GM10266 (cell line): ENCODE data around the gene RAPGEF1.
A peak's percentile ranks its signal among the peaks of the same experiment; 100 is the strongest.

Experiments used
- DNase-seq: peaks from one replicate; pipeline ENCODE4 v3.0.0; 2012; ENCODE audit errors: extremely low spot score
- TF ChIP-seq, protein P1 (sequence below): IDR thresholded peaks from 2 replicates; pipeline ENCODE4 v1.5.1; 2012; ENCODE audit warnings: mild to moderate bottlenecking, low read depth; ENCODE audit not compliant: control insufficient read depth, insufficient read depth; ENCODE audit errors: missing control alignments

Gene RAPGEF1

DNA sequence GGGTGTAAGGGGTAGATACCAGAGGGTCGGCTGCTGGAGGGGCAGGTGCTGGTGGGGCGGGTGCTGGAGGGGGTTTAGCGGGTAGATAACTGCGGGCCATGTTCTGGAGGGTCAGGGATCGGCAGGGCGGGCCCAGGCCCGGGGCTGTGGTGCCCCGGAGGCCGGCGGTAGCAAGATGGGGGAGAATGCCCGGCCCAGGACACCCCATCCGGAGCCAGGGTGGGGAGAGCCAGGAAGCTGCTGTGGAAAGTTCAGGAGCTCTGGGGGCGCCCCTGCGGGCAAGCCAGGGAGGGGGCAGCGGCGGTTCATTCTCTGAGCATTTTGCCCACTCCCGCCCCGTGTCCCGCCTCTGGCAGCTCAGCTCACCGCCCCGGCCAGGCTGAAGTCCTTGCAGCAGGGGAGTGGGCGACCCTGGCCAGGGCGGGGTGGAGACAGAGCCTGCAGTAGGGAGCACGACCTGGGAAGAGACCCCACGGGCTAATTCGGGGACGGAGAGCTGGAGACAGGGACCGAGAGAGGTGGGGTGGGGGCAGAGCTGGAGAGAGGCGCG lies 194.0 kb downstream of the RAPGEF1 start:
- TF ChIP-seq, protein P1, sequence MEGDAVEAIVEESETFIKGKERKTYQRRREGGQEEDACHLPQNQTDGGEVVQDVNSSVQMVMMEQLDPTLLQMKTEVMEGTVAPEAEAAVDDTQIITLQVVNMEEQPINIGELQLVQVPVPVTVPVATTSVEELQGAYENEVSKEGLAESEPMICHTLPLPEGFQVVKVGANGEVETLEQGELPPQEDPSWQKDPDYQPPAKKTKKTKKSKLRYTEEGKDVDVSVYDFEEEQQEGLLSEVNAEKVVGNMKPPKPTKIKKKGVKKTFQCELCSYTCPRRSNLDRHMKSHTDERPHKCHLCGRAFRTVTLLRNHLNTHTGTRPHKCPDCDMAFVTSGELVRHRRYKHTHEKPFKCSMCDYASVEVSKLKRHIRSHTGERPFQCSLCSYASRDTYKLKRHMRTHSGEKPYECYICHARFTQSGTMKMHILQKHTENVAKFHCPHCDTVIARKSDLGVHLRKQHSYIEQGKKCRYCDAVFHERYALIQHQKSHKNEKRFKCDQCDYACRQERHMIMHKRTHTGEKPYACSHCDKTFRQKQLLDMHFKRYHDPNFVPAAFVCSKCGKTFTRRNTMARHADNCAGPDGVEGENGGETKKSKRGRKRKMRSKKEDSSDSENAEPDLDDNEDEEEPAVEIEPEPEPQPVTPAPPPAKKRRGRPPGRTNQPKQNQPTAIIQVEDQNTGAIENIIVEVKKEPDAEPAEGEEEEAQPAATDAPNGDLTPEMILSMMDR = no peak
- peak; percentile 36 for DNase-seq

DNA sequence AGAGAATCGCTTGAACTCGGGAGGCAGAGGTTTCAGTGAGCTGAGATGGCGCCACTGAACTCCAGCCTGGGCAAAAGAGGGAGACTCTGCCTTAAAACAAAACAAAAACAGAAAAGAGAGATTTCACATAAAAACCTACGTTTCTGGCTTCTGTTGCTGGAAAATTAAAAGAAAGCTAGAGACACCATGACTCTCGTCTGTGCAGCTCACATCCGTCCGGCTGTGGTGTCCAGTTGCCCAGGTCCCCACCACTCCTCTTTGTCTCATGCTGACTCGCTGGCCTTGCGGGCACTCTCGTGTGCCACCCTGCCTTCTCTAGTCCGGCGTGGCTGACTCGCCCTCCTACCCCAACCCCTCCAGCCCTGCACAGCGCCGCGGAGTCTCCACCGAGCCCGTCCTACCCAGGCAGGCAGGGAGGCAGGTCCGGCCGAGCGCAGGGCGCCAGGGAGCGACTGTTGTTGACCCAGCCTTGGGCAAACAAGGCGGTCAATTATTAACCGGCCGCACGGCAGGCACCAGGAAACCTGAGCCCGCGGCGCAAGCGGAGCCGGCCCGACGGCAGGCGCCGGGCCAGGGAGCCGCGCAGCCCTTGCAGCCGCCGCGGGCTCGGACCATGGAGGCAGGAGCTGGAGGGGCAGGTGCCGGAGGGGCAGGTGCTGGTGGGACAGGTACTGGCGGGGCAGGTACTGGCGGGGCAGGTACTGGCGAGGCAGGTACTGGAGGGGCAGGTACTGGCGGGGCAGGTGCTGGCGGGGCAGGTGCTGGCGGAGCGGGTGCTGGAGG lies 194.7 kb downstream of the RAPGEF1 start, which contains the start of gene PRRT1B:
TSS of gene PRRT1B (plus strand) at position 521 of the 783 bp plus-strand sequence. CDS start at position 614, 93 bp downstream.
- no peak for DNase-seq

GRCh38 chr9:131543141-131543540 lies 196.7 kb downstream of the RAPGEF1 start:
- no peak for DNase-seq
- TF ChIP-seq, protein P1 = no peak

More for the DNA sequence above, 194.7 kb downstream of the RAPGEF1 start, which contains the start of gene PRRT1B:
- TF ChIP-seq, protein P1 = no peak

DNA sequence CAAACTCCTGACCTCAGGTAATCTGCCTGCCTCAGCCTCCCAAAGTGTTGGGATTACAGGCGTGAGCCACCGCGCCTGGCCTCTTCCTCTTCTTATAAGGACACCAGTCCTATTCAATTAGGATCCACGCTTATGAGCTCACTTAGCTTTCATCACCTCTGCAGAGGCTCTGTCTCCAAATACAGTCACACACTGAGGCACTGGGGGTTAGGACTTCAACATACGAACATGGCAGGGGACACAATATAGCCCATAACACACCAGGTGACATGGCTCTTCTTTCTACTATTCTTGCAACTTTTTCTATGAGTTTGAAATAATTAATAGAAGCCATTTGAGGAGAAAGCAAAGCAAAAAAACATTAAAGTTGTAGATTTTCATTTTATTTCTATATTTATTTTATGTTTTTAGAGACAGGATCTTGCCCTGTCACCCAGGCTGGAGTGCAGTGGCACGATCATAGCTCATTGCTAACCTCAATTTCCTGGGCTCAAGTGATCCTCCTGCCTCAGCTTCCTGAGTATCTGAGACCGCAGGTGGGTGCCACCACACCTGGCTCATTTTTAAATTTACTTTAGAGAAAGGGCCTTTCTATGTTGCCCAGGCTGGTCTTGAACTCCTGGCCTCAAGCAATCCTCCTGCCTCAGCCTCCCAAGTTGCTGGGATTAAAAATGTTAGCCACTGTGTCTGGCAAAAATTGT lies 200.5 kb downstream of the RAPGEF1 start:
- TF ChIP-seq, protein P1 = no peak
- no peak for DNase-seq

- no peak for DNase-seq
- TF ChIP-seq, protein P1 = no peak
These were observed 201.9 kb downstream of the RAPGEF1 start for GRCh38 chr9:131537946-131538345.

- DNase-seq = no peak
- TF ChIP-seq, protein P1 = no peak
These were observed 205.1 kb downstream of the RAPGEF1 start for GRCh38 chr9:131534721-131535237.
